PC-3 (cell line): Measurements from ENCODE around the gene ADAMTSL1.

Experiments used
- CTCF ChIP-seq: fragments of 300-600 bp; sonication (generic); conservative IDR thresholded peaks from 2 replicates; pipeline ENCODE4 v1.5.1; 2017; ENCODE audit warnings: antibody characterized with exemption, low read depth, mild to moderate bottlenecking, low read length
- EZH2 ChIP-seq: fragments of 300-600 bp; sonication (generic); IDR thresholded peaks from one replicate; pipeline ENCODE4 v1.6.1; 2017; ENCODE audit warnings: antibody characterized with exemption, mild to moderate bottlenecking, low read length; ENCODE audit not compliant: unreplicated experiment

GRCh38 chr9:18549772-18550171 is 75.8 kb downstream of the ADAMTSL1 start:
- no peak for TF ChIP-seq CTCF
- no peak for TF ChIP-seq EZH2
